ENCODE data around the gene OR5M10.
"Not testable (repeated sequence)": the region's sequence is repeated elsewhere in the genome, so short reads cannot be mapped to it uniquely, and the experiment has no call there.

DNA sequence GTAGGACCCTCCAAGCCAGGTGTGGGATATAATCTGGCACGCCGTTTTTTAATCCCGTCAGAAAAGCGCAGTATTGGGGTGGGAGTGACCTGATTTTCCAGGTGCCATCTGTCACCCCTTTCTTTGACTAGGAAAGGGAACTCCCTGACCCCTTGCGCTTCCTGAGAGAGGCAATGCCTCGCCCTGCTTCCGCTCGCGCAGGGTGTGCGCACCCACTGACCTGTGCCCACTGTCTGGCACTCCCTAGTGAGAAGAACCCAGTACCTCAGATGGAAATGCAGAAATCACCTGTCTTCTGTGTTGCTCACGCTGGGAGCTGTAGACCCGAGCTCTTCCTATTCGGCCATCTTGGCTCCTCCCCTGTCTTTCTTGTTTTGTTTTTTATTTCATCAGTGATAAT lies 22.8 kb downstream of the OR5M10 start:
- not testable (repeated sequence) for TF ChIP-seq CTCF, POLR2A (IDR thresholded peaks at IDR 0.05)

Data from thyroid gland (tissue), 4 donors.